Neural crest cell (in vitro differentiated cells): ENCODE data around the gene SLC66A1. TPM values are rescaled to one million over a fixed set of nuclear protein-coding genes. Genes with fewer than 3 reads are reported as not detected.
"Not testable (repeated sequence)": the region's sequence is repeated elsewhere in the genome, so short reads cannot be mapped to it uniquely, and the experiment has no call there.

ENCODE experiments used
- DNase-seq: peaks from one replicate; pipeline ENCODE4 v3.0.0; 2021; ENCODE audit warnings: low read depth, mixed read lengths, low spot score
- H3K27ac Mint-ChIP-seq: one replicate; pipeline ENCODE4 v1.8.0; 2021; ENCODE audit warnings: mild to moderate bottlenecking, mixed read lengths; ENCODE audit not compliant: unreplicated experiment
- H3K27me3 Mint-ChIP-seq: 2 replicates; pipeline ENCODE4 v1.8.0; 2021; ENCODE audit warnings: low read depth, mild to moderate bottlenecking, mixed read lengths
- H3K36me3 Mint-ChIP-seq: 2 replicates; pipeline ENCODE4 v1.8.0; 2021; ENCODE audit warnings: low read depth, mild to moderate bottlenecking, mixed read lengths
- H3K4me1 Mint-ChIP-seq: 2 replicates; pipeline ENCODE4 v1.8.0; 2021; ENCODE audit warnings: mixed read lengths
- H3K4me3 Mint-ChIP-seq: one replicate; pipeline ENCODE4 v1.8.0; 2021; ENCODE audit warnings: mild to moderate bottlenecking, mixed read lengths
- H3K9me3 Mint-ChIP-seq: 2 replicates; pipeline ENCODE4 v1.8.0; 2021; ENCODE audit warnings: mixed read lengths
- CTCF ChIP-seq: fragments of 200-600 bp; sonication (generic); conservative IDR thresholded peaks from 2 replicates; pipeline ENCODE4 v1.5.0; 2021; ENCODE audit warnings: antibody characterized with exemption, mild to moderate bottlenecking
- total RNA-seq: library from RNA; stranded (reverse); gene quantifications from 2 replicates; pipeline ENCODE4 v1.2.1, GENCODE V29; 2021

Gene SLC66A1
- total RNA-seq, 1 donor from 2014 or later = 27.4 TPM

- DNase-seq = no peak
- H3K4me3 Mint-ChIP-seq = peak overlapping the region; percentile 34
- no peak for TF ChIP-seq CTCF
- H3K9me3 Mint-ChIP-seq = no peaks in the 10 kb centered on the region
- H3K27me3 Mint-ChIP-seq = peaks cover 20% of the 10 kb centered on the region
- peaks cover 4% of the 10 kb centered on the region for H3K4me1 Mint-ChIP-seq
- no peak overlapping the region for H3K27ac Mint-ChIP-seq
- H3K36me3 Mint-ChIP-seq = peaks cover 22% of the 10 kb centered on the region
These were observed 24.5 kb upstream of the SLC66A1 start for GRCh38 chr1:19287436-19288185.

GRCh38 chr1:19288324-19289241, 23.5 kb upstream of the SLC66A1 start, which contains the start of gene AKR7A3:
Gene AKR7A3, minus strand, starts transcription at chr1:19288770. Its CDS starts 61 bp downstream, at chr1:19288709.
- peaks cover 30% of the 10 kb centered on the region for H3K36me3 Mint-ChIP-seq
- not testable (repeated sequence) for H3K9me3 Mint-ChIP-seq, H3K27ac Mint-ChIP-seq, H3K4me1 Mint-ChIP-seq
- H3K4me3 Mint-ChIP-seq = peak within 1 kb of the TSS; percentile 13
- peaks cover 20% of the 10 kb centered on the region for H3K27me3 Mint-ChIP-seq
- peak; percentile 12 for DNase-seq

- H3K4me1 Mint-ChIP-seq = peaks cover 4% of the 10 kb centered on the region
- peaks cover 1% of the 10 kb centered on the region for H3K9me3 Mint-ChIP-seq
- H3K36me3 Mint-ChIP-seq = peaks cover 32% of the 10 kb centered on the region
- no peak for TF ChIP-seq CTCF
- no peak for DNase-seq
- no peak overlapping the region for H3K27ac Mint-ChIP-seq
- peaks cover 20% of the 10 kb centered on the region for H3K27me3 Mint-ChIP-seq
- peak overlapping the region; percentile 13 for H3K4me3 Mint-ChIP-seq
These were observed 22.9 kb upstream of the SLC66A1 start for GRCh38 chr1:19289244-19289643.

- Mint-ChIP-seq H3K27me3 (peaks cover 4% of the 10 kb centered on the region), H3K4me3 (no peak overlapping the region), H3K4me1 (no peaks in the 10 kb centered on the region), H3K36me3 (peaks cover 59% of the 10 kb centered on the region), H3K27ac (no peak overlapping the region), H3K9me3 (peaks cover 19% of the 10 kb centered on the region)
- no peak for TF ChIP-seq CTCF
- no peak for DNase-seq
These were observed 17.5 kb upstream of the SLC66A1 start for GRCh38 chr1:19294638-19295037.

GRCh38 chr1:19300211-19300610, 11.9 kb upstream of the SLC66A1 start:
- Mint-ChIP-seq H3K27me3 (no peaks in the 10 kb centered on the region), H3K4me3 (no peak overlapping the region), H3K36me3 (peaks cover 48% of the 10 kb centered on the region), H3K9me3 (peaks cover 11% of the 10 kb centered on the region), H3K4me1 (no peaks in the 10 kb centered on the region), H3K27ac (no peak overlapping the region)
- DNase-seq = no peak
- TF ChIP-seq CTCF = no peak

- H3K36me3 Mint-ChIP-seq = peaks cover 24% of the 10 kb centered on the region
- not testable (repeated sequence) for DNase-seq, H3K9me3 Mint-ChIP-seq, H3K27ac Mint-ChIP-seq, H3K4me1 Mint-ChIP-seq, H3K27me3 Mint-ChIP-seq, H3K4me3 Mint-ChIP-seq
These were observed 8.0 kb upstream of the SLC66A1 start for GRCh38 chr1:19304081-19304480.
